Neural crest cell (in vitro differentiated cells): ENCODE results near the gene RNF224. TPM values are rescaled to one million over a fixed set of nuclear protein-coding genes. Genes with fewer than 3 reads are reported as not detected.
A peak's percentile ranks its signal among the peaks of the same experiment; 100 is the strongest.

ENCODE experiments used
- DNase-seq: peaks from one replicate; pipeline ENCODE4 v3.0.0; 2021; ENCODE audit warnings: low read depth, mixed read lengths, low spot score
- H3K27ac Mint-ChIP-seq: one replicate; pipeline ENCODE4 v1.8.0; 2021; ENCODE audit warnings: mild to moderate bottlenecking, mixed read lengths; ENCODE audit not compliant: unreplicated experiment
- H3K27me3 Mint-ChIP-seq: 2 replicates; pipeline ENCODE4 v1.8.0; 2021; ENCODE audit warnings: low read depth, mild to moderate bottlenecking, mixed read lengths
- H3K36me3 Mint-ChIP-seq: 2 replicates; pipeline ENCODE4 v1.8.0; 2021; ENCODE audit warnings: low read depth, mild to moderate bottlenecking, mixed read lengths
- H3K4me1 Mint-ChIP-seq: 2 replicates; pipeline ENCODE4 v1.8.0; 2021; ENCODE audit warnings: mixed read lengths
- H3K4me3 Mint-ChIP-seq: one replicate; pipeline ENCODE4 v1.8.0; 2021; ENCODE audit warnings: mild to moderate bottlenecking, mixed read lengths
- H3K9me3 Mint-ChIP-seq: 2 replicates; pipeline ENCODE4 v1.8.0; 2021; ENCODE audit warnings: mixed read lengths
- total RNA-seq: library from RNA; stranded (reverse); gene quantifications from 2 replicates; pipeline ENCODE4 v1.2.1, GENCODE V29; 2021
- TF ChIP-seq, protein P1 (sequence below): fragments of 200-600 bp; sonication (generic); conservative IDR thresholded peaks from 2 replicates; pipeline ENCODE4 v1.5.0; 2021; ENCODE audit warnings: antibody characterized with exemption, mild to moderate bottlenecking

The RNF224 gene
- total RNA-seq, 1 donor from 2014 or later: not detected

DNA sequence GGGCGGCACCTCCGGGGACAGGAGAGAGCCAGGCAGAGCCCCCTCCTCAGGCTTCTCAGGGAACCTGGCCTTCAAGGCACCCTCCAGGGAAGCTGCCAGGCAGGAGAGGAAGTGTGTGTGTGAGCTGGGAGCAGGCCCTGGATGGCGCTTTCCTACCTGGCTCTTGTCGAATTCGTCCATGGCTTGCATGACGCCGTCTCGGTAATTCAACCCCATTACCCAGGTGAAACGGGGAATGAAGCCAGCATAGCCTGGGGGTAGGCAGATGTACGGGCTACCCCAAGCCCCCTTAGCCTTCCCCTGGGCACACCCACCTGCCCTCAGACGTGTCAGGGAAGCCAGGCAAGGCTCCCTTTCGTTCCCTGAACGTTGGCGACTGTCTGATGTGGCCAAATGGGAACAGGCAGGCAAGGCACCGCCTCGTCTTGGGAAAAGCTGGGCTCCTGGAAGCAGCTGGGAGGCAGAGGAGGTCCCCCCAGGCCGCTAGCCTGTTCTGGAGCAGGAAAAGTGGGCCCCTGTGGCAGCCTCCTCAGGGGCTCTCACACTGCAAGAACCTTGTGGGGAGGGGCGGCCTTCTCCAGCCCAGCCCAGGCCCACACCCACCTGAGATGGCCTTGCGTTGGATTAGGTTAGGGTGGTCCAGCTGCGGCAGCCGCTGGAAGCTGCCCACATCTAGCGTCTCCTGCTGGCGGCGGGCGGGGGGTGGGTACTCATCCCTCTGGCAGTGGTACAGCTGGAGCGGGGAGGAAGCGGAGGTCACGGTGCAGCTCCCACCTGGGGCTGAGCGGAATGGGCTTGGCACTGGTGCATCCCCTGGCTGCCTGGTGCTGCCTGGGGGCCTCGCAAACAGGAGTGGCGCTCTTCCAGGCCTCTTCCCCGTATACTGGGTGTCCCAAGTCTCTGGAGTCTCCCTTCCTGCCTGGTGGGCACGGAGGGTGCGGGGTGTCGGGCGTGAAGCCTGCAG is 17.5 kb downstream of the RNF224 start:
- no peak overlapping the region for H3K27ac Mint-ChIP-seq
- TF ChIP-seq, protein P1, sequence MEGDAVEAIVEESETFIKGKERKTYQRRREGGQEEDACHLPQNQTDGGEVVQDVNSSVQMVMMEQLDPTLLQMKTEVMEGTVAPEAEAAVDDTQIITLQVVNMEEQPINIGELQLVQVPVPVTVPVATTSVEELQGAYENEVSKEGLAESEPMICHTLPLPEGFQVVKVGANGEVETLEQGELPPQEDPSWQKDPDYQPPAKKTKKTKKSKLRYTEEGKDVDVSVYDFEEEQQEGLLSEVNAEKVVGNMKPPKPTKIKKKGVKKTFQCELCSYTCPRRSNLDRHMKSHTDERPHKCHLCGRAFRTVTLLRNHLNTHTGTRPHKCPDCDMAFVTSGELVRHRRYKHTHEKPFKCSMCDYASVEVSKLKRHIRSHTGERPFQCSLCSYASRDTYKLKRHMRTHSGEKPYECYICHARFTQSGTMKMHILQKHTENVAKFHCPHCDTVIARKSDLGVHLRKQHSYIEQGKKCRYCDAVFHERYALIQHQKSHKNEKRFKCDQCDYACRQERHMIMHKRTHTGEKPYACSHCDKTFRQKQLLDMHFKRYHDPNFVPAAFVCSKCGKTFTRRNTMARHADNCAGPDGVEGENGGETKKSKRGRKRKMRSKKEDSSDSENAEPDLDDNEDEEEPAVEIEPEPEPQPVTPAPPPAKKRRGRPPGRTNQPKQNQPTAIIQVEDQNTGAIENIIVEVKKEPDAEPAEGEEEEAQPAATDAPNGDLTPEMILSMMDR: no peak
- DNase-seq: no peak

DNA sequence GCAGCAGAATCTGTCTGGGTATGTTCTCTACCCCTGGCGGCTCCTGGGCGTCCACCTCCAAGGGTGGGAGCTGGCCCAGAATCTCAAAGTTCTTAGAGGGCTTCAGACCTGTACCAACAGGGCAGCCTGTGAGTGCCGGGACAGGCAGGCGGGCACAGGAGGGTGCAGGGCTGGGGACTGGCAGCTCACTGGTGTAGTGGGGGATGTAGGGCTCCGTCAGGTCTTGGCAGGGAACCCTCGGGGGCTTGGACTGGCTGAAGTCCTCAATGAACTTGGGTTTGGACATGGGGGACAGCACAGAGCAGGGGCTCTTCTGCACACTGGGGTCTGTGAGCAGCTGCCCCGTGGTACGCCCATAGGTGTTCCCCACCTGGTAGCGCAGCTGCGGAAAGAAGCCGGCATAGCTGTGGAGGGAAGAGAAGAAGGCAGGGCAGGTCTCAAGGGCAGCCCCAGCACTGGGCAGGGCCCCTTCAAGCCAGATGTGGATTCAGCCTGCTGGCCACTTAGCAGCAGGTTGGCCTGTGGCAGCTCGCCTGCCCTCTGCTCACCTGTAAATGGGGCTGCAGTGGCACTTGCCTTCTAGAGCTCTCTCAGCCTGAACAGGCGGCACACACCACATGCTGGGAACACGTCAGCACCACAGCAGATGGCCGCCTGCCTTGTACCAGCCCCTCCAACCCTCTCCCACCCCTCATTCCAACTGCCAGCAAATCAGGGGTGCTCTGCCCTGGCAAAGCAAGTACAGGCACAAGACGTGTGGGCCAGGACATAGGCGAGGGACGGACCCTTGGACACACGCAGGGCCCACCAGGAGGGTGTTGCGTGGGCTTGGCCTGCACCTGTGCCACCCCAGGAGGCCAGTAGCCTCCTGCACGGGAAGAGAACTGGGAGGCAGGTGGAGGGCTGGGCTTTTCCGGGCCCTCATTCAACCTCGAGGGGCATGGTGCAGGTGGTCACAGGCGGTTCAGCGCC is 18.4 kb downstream of the RNF224 start:
- H3K27me3 Mint-ChIP-seq: peaks cover 4% of the 10 kb centered on the region
- peaks cover 17% of the 10 kb centered on the region for H3K4me1 Mint-ChIP-seq
- H3K4me3 Mint-ChIP-seq: peak overlapping the region; percentile 91
- TF ChIP-seq, protein P1: no peak
- no peak for DNase-seq
- peaks cover 11% of the 10 kb centered on the region for H3K36me3 Mint-ChIP-seq
- H3K27ac Mint-ChIP-seq: no peak overlapping the region
- no peaks in the 10 kb centered on the region for H3K9me3 Mint-ChIP-seq

More for the DNA sequence above, 17.5 kb downstream of the RNF224 start:
- H3K4me3 Mint-ChIP-seq: peak overlapping the region; percentile 91
- H3K4me1 Mint-ChIP-seq: peaks cover 18% of the 10 kb centered on the region
- H3K27me3 Mint-ChIP-seq: peaks cover 4% of the 10 kb centered on the region
- H3K9me3 Mint-ChIP-seq: no peaks in the 10 kb centered on the region
- peaks cover 11% of the 10 kb centered on the region for H3K36me3 Mint-ChIP-seq

DNA sequence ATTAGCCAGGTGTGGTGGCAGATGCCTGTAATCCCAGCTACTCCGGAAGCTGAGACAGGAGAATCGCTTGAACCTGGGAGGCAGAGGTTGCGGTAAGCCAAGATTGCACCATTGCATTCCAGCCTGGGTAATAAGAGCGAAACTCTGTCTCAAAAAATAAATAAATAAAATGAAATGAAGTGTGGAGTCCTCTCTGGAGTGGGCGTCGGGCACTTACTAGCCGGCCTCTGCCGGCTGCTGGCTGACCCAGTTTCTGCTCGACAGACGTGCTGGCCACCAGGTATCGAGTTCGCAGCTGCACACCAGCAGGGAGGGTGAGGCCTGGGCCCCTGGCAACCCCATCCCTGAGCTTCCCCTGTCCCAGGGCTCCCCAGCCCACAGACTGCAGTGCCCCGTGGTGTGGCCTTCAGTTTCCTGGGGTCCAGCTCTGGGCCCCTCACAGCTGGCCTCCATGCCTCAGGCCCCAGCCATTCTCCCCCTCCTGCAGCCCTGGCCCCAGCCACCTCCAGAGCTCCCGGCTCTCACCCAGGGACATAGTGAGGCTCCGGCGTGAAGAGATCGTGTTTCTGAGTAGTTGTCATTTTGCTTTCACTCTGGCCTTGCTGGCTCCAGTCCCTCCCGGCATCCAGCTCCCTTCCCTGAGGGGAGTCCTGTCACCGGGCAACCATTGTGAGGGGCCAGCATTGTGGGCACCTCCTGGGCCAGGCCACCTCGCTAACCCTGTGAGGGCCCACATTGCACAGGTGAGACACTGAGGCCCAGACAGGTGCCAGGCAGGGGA is 20.0 kb downstream of the RNF224 start:
- peaks cover 16% of the 10 kb centered on the region for H3K4me1 Mint-ChIP-seq
- H3K4me3 Mint-ChIP-seq: peak overlapping the region; percentile 15
- no peaks in the 10 kb centered on the region for H3K9me3 Mint-ChIP-seq
- TF ChIP-seq, protein P1: no peak
- no peaks in the 10 kb centered on the region for H3K27me3 Mint-ChIP-seq
- no peak for DNase-seq
- H3K36me3 Mint-ChIP-seq: peaks cover 6% of the 10 kb centered on the region
- no peak overlapping the region for H3K27ac Mint-ChIP-seq

DNA sequence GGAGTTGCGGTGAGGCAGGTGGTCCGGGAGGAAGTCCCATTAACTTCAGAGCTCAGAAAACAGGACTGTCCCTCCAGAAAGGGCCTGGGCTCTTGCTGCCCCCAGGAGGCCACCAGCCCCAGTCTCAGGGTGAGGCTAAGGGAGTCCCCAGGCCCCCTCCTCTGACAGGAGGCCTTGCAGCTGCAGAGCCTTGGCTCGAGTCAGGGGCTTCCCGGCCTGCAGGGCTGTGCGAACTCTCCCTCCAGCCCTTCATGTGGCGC is 20.5 kb downstream of the RNF224 start:
- peaks cover 11% of the 10 kb centered on the region for H3K4me1 Mint-ChIP-seq
- H3K9me3 Mint-ChIP-seq: no peaks in the 10 kb centered on the region
- H3K4me3 Mint-ChIP-seq: peak overlapping the region; percentile 27

More for the DNA sequence above, 20.5 kb downstream of the RNF224 start:
- Mint-ChIP-seq H3K36me3 (peaks cover under 1% of the 10 kb centered on the region), H3K27me3 (no peaks in the 10 kb centered on the region), H3K27ac (no peak overlapping the region)
- TF ChIP-seq, protein P1: no peak
- DNase-seq: no peak
